ENCODE measurements around the gene SLC27A3. TPM values are rescaled to one million over a fixed set of nuclear protein-coding genes. Genes with fewer than 3 reads are reported as not detected.

SLC27A3 gene
- polyA plus RNA-seq, 1 donor from 2014 or later: 30.6 TPM

DNA sequence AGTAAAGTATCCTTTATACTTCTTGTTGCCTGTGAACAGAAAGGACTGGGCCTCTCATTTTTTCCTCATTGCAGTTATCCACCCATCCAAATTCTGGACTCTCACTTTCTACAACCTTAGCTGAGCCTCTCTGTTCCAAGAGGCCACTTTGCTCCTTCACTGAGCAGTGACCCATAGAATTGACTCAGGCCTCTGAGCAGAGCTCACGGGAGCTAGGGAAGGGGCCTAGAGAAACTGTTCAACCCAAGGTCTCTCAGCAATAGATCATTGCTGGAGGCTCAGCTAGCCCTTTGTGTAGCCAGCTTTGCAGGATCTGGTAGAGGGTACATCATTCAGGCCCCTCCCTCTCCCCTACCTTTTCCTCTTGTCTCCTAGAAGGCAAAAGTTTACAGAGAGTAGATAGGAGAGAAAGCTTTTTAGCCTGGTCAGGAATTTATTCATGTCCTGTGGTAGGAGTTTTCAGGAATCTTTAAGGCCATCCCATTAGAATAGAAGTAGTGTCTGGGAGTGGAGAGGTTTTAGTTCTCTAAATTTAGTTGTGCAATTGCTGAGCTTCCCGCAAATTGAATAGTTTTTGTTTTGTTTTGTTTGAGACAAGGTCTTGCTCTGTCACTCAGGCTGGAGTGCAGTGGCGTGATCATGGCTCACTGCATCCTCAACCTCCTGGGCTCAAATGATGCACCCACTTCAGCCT, 40.7 kb upstream of the SLC27A3 start:
- H3K9me2 ChIP-seq (ENCODE audit: insufficient read depth, low read length): no peaks in the 10 kb centered on the region
- no peaks in the 10 kb centered on the region for H4K20me1 ChIP-seq (ENCODE audit: insufficient read depth)
- no peak overlapping the region for H2AFZ ChIP-seq (ENCODE audit: low read depth, low read length)
- H3K27me3 ChIP-seq (ENCODE audit: insufficient read depth, low read depth, low read length): no peaks in the 10 kb centered on the region
- H3K4me3 ChIP-seq (ENCODE audit: low read length): no peak overlapping the region
- H3F3A ChIP-seq (ENCODE audit: insufficient read depth, low read length, poor library complexity, severe bottlenecking): no peaks in the 10 kb centered on the region
- H3K9ac ChIP-seq (ENCODE audit: low read length): no peak overlapping the region
- no peak for TF ChIP-seq SMC3 (conservative IDR thresholded peaks at IDR 0.05; ENCODE audit: poor library complexity)
- TF ChIP-seq CTCF (IDR thresholded peaks at IDR 0.05; ENCODE audit: poor library complexity, severe bottlenecking): no peak
- TF ChIP-seq POLR2AphosphoS5 (IDR thresholded peaks at IDR 0.05): no peak
- TF ChIP-seq MXI1 (conservative IDR thresholded peaks at IDR 0.05; ENCODE audit: poor library complexity, severe bottlenecking): no peak
- peaks cover 5% of the 10 kb centered on the region for H3K79me2 ChIP-seq (replicated peaks; ENCODE audit: insufficient read depth, low read length)
- no peaks in the 10 kb centered on the region for H3K36me3 ChIP-seq (ENCODE audit: insufficient read depth, low read length)
- H3K4me2 ChIP-seq (ENCODE audit: low read length): no peak overlapping the region
- H3K27ac ChIP-seq (ENCODE audit: low read length): no peak overlapping the region
- H3K9me3 ChIP-seq (ENCODE audit: low read length): no peaks in the 10 kb centered on the region

DNA sequence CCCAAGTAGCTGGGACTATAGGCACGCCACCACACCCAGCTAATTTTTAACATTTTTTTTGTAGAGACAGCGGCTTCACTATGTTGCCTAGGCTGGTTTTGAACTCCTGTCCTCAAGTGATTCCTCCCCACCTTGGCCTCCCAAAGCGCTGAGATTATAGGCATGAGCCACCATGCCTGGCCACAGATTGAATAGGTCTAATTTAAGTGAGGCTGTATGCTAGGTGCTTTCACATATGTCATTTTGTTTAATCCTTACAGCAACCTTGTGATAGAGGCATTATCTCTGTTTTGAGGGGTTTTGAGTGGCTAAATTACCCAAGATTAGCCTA, 40.2 kb upstream of the SLC27A3 start:
- H3K27me3 ChIP-seq (ENCODE audit: insufficient read depth, low read depth, low read length): no peaks in the 10 kb centered on the region
- H3K9me2 ChIP-seq (ENCODE audit: insufficient read depth, low read length): no peaks in the 10 kb centered on the region
- no peaks in the 10 kb centered on the region for H3F3A ChIP-seq (ENCODE audit: insufficient read depth, low read length, poor library complexity, severe bottlenecking)
- H3K4me2 ChIP-seq (ENCODE audit: low read length): no peak overlapping the region
- peaks cover 3% of the 10 kb centered on the region for H3K79me2 ChIP-seq (replicated peaks; ENCODE audit: insufficient read depth, low read length)
- no peak overlapping the region for H2AFZ ChIP-seq (ENCODE audit: low read depth, low read length)
- no peak overlapping the region for H3K9ac ChIP-seq (ENCODE audit: low read length)
- H4K20me1 ChIP-seq (ENCODE audit: insufficient read depth): no peaks in the 10 kb centered on the region
- no peak overlapping the region for H3K4me3 ChIP-seq (ENCODE audit: low read length)
- H3K27ac ChIP-seq (ENCODE audit: low read length): no peak overlapping the region
- TF ChIP-seq POLR2AphosphoS5 (IDR thresholded peaks at IDR 0.05): no peak
- TF ChIP-seq EP300 (conservative IDR thresholded peaks at IDR 0.05; ENCODE audit: poor library complexity, severe bottlenecking): no peak
- no peak for TF ChIP-seq MXI1 (conservative IDR thresholded peaks at IDR 0.05; ENCODE audit: poor library complexity, severe bottlenecking)
- no peak for TF ChIP-seq EZH2 (IDR thresholded peaks at IDR 0.05; ENCODE audit: borderline replicate concordance, insufficient read depth, low read length, poor library complexity, severe bottlenecking)
- TF ChIP-seq, protein P1, sequence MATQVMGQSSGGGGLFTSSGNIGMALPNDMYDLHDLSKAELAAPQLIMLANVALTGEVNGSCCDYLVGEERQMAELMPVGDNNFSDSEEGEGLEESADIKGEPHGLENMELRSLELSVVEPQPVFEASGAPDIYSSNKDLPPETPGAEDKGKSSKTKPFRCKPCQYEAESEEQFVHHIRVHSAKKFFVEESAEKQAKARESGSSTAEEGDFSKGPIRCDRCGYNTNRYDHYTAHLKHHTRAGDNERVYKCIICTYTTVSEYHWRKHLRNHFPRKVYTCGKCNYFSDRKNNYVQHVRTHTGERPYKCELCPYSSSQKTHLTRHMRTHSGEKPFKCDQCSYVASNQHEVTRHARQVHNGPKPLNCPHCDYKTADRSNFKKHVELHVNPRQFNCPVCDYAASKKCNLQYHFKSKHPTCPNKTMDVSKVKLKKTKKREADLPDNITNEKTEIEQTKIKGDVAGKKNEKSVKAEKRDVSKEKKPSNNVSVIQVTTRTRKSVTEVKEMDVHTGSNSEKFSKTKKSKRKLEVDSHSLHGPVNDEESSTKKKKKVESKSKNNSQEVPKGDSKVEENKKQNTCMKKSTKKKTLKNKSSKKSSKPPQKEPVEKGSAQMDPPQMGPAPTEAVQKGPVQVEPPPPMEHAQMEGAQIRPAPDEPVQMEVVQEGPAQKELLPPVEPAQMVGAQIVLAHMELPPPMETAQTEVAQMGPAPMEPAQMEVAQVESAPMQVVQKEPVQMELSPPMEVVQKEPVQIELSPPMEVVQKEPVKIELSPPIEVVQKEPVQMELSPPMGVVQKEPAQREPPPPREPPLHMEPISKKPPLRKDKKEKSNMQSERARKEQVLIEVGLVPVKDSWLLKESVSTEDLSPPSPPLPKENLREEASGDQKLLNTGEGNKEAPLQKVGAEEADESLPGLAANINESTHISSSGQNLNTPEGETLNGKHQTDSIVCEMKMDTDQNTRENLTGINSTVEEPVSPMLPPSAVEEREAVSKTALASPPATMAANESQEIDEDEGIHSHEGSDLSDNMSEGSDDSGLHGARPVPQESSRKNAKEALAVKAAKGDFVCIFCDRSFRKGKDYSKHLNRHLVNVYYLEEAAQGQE (IDR thresholded peaks at IDR 0.05; ENCODE audit: borderline replicate concordance): no peak
- TF ChIP-seq RAD21 (conservative IDR thresholded peaks at IDR 0.05): no peak
- no peak for TF ChIP-seq TAF1 (IDR thresholded peaks at IDR 0.05; ENCODE audit: low read depth)
- no peak for TF ChIP-seq SMC3 (conservative IDR thresholded peaks at IDR 0.05; ENCODE audit: poor library complexity)
- TF ChIP-seq CTCF (IDR thresholded peaks at IDR 0.05; ENCODE audit: poor library complexity, severe bottlenecking): no peak
- H3K36me3 ChIP-seq (ENCODE audit: insufficient read depth, low read length): no peaks in the 10 kb centered on the region
- no peaks in the 10 kb centered on the region for H3K9me3 ChIP-seq (ENCODE audit: low read length)

Data from neural cell (in vitro differentiated cells).